MCF 10A (cell line): ENCODE measurements around the gene TBL1XR1. TPM values are rescaled to one million over a fixed set of nuclear protein-coding genes. Genes with fewer than 3 reads are reported as not detected.

ENCODE experiments used
- BruUV-seq: library from RNA; stranded (reverse); fragments of 400-500 nt; replicated peaks from 2 replicates; lab custom pipeline; 2021; lab: Mats Ljungman, UMichigan
- CTCF ChIA-PET: fragments of 300-600 bp; sonication (Branson Sonifier 250); formaldehyde crosslinking; extraction: SDS; loops from one replicate; lab custom pipeline; 2021; ENCODE audit warnings: antibody characterized with exemption, inconsistent platforms; lab: Yijun Ruan, JAX
- POLR2A ChIA-PET: fragments of 300-600, 350-650 bp; sonication (Branson Sonifier 250); formaldehyde crosslinking; extraction: SDS; loops from one replicate; lab custom pipeline; 2020; ENCODE audit warnings: antibody characterized with exemption, inconsistent platforms; lab: Yijun Ruan, JAX
- DNase-seq: peaks from one replicate; pipeline ENCODE4 v3.0.0-alpha.2; 2018; ENCODE audit not compliant: unreplicated experiment
- H3K27ac Mint-ChIP-seq: one replicate; pipeline ENCODE4 v1.8.0; 2022; ENCODE audit warnings: mild to moderate bottlenecking, low read depth, mixed read lengths; ENCODE audit not compliant: unreplicated experiment
- H3K27me3 Mint-ChIP-seq: one replicate; pipeline ENCODE4 v1.8.0; 2022; ENCODE audit warnings: mixed read lengths; ENCODE audit not compliant: insufficient read depth, unreplicated experiment
- H3K36me3 Mint-ChIP-seq: one replicate; pipeline ENCODE4 v1.8.0; 2022; ENCODE audit warnings: mild to moderate bottlenecking, moderate library complexity, mixed read lengths; ENCODE audit not compliant: insufficient read depth, unreplicated experiment
- H3K4me1 Mint-ChIP-seq: one replicate; pipeline ENCODE4 v1.8.0; 2022; ENCODE audit warnings: mixed read lengths; ENCODE audit not compliant: insufficient read depth, unreplicated experiment
- H3K4me3 Mint-ChIP-seq: one replicate; pipeline ENCODE4 v1.8.0; 2022; ENCODE audit warnings: mild to moderate bottlenecking, moderate library complexity, mixed read lengths; ENCODE audit not compliant: unreplicated experiment
- H3K9me3 Mint-ChIP-seq: one replicate; pipeline ENCODE4 v1.8.0; 2022; ENCODE audit warnings: mixed read lengths; ENCODE audit not compliant: unreplicated experiment
- CTCF ChIP-seq: fragments of 200-600 bp; IDR thresholded peaks from one replicate; pipeline ENCODE4 v1.8.0; 2022; ENCODE audit warnings: antibody characterized with exemption, mild to moderate bottlenecking; ENCODE audit not compliant: unreplicated experiment
- intact Hi-C: fragments of 100-400 bp; cut with micrococcal nuclease; formaldehyde crosslinking; loops from 2 replicates; pipeline ENCODE4 v1.14.1; 2022
- total RNA-seq: library from RNA; stranded (reverse); gene quantifications from 2 replicates; pipeline ENCODE4 v1.2.3, GENCODE V29; 2022

Gene TBL1XR1
- total RNA-seq, 1 experiment from 2014 or later, result 178 TPM

GRCh38 chr3:177114253-177114652, 83.0 kb downstream of the TBL1XR1 start:
- ChIA-PET POLR2A (interaction anchor here (0.6 kb wide), 1 partner anchor 28 kb away, joined by 3 read pairs; no protein-coding TSS in a partner anchor), CTCF (interaction anchor here (0.6 to 1.3 kb wide), 4 partner anchors 9 to 702 kb away, joined by 3 to 4 read pairs (median 3); no protein-coding TSS in a partner anchor)
- no peak overlapping the region for H3K27ac Mint-ChIP-seq
- no peaks in the 10 kb centered on the region for H3K27me3 Mint-ChIP-seq
- intact Hi-C loops, result no loop called here
- BruUV-seq, result no TSS peak
- TF ChIP-seq CTCF, result no peak
- DNase-seq, result no peak
- peaks cover 11% of the 10 kb centered on the region for H3K36me3 Mint-ChIP-seq
- H3K4me3 Mint-ChIP-seq, result no peak overlapping the region
- no peaks in the 10 kb centered on the region for H3K9me3 Mint-ChIP-seq
- peaks cover 42% of the 10 kb centered on the region for H3K4me1 Mint-ChIP-seq

GRCh38 chr3:177111541-177111949, 85.7 kb downstream of the TBL1XR1 start:
- no TSS peak for BruUV-seq
- intact Hi-C loops, result no loop called here

GRCh38 chr3:177110895-177111294, 86.4 kb downstream of the TBL1XR1 start:
- ChIA-PET POLR2A (interaction anchor here (0.6 to 2.0 kb wide), 4 partner anchors 10 to 691 kb away, joined by 4 to 5 read pairs (median 4); no protein-coding TSS in a partner anchor), CTCF (interaction anchor here (0.7 kb wide), 1 partner anchor 1443 kb away, joined by 3 read pairs; no protein-coding TSS in a partner anchor)
- BruUV-seq, result no TSS peak
- intact Hi-C loops, result no loop called here
- Mint-ChIP-seq H3K27me3 (no peaks in the 10 kb centered on the region), H3K27ac (peak overlapping the region; percentile 2), H3K36me3 (peaks cover 6% of the 10 kb centered on the region), H3K9me3 (no peaks in the 10 kb centered on the region), H3K4me1 (peaks cover 36% of the 10 kb centered on the region), H3K4me3 (no peak overlapping the region)
- no peak for TF ChIP-seq CTCF
- no peak for DNase-seq

More at GRCh38 chr3:177111541-177111949, 85.7 kb downstream of the TBL1XR1 start:
- peaks cover 43% of the 10 kb centered on the region for H3K4me1 Mint-ChIP-seq
- no peak for DNase-seq
- no peaks in the 10 kb centered on the region for H3K27me3 Mint-ChIP-seq
- H3K9me3 Mint-ChIP-seq, result no peaks in the 10 kb centered on the region
- POLR2A ChIA-PET, result interaction anchor here (0.6 to 2.0 kb wide), 3 partner anchors 9 to 672 kb away, joined by 4 to 5 read pairs (median 5); no protein-coding TSS in a partner anchor
- H3K4me3 Mint-ChIP-seq, result no peak overlapping the region
- TF ChIP-seq CTCF, result no peak
- peaks cover 11% of the 10 kb centered on the region for H3K36me3 Mint-ChIP-seq
- no peak overlapping the region for H3K27ac Mint-ChIP-seq
- CTCF ChIA-PET, result no interaction called here

- no TSS peak for BruUV-seq
- peaks cover 37% of the 10 kb centered on the region for H3K4me1 Mint-ChIP-seq
- no peaks in the 10 kb centered on the region for H3K9me3 Mint-ChIP-seq
- peak overlapping the region; percentile 2 for H3K27ac Mint-ChIP-seq
- ChIA-PET POLR2A (interaction anchor here (0.5 to 2.0 kb wide), 8 partner anchors 8 to 692 kb away, joined by 3 to 4 read pairs (median 4); no protein-coding TSS in a partner anchor), CTCF (interaction anchor here (0.6 to 0.7 kb wide), 2 partner anchors 20 to 1444 kb away, joined by 3 read pairs; no protein-coding TSS in a partner anchor)
- no peak for TF ChIP-seq CTCF
- no peak overlapping the region for H3K4me3 Mint-ChIP-seq
- intact Hi-C loops, result no loop called here
- no peak for DNase-seq
- peaks cover 6% of the 10 kb centered on the region for H3K36me3 Mint-ChIP-seq
- H3K27me3 Mint-ChIP-seq, result no peaks in the 10 kb centered on the region
Measured at GRCh38 chr3:177110386-177110785, 86.9 kb downstream of the TBL1XR1 start.
